T-helper 1 cell treated with Interleukin-12 subunit alpha and Interleukin-12 subunit beta and Interleukin-4 antibody, amounts not matched to agents 30 μg/mL and 1 μg/mL, for 36 hours (primary cell): ENCODE results near the gene C5AR1.
"Not testable (repeated sequence)": the region's sequence is repeated elsewhere in the genome, so short reads cannot be mapped to it uniquely, and the experiment has no call there.

Experiments
- H3K27ac Mint-ChIP-seq: one replicate; pipeline ENCODE4 v1.8.0; 2021; ENCODE audit warnings: mild to moderate bottlenecking, mixed read lengths
- H3K27me3 Mint-ChIP-seq: one replicate; pipeline ENCODE4 v1.8.0; 2021; ENCODE audit warnings: low read depth, mixed read lengths
- H3K36me3 Mint-ChIP-seq: one replicate; pipeline ENCODE4 v1.8.0; 2021; ENCODE audit warnings: low read depth, mixed read lengths
- H3K4me1 Mint-ChIP-seq: one replicate; pipeline ENCODE4 v1.8.0; 2021; ENCODE audit warnings: low read depth, mixed read lengths
- H3K4me3 Mint-ChIP-seq: one replicate; pipeline ENCODE4 v1.8.0; 2021; ENCODE audit warnings: mild to moderate bottlenecking, moderate library complexity, mixed read lengths
- H3K9me3 Mint-ChIP-seq: one replicate; pipeline ENCODE4 v1.8.0; 2021; ENCODE audit warnings: mixed read lengths

C5AR1 gene

GRCh38 chr19:47357788-47358680, 48.4 kb downstream of the C5AR1 start:
- Mint-ChIP-seq H3K4me3 (no peak overlapping the region), H3K36me3 (peaks cover 36% of the 10 kb centered on the region), H3K27me3 (no peaks in the 10 kb centered on the region)

GRCh38 chr19:47358936-47359335, 49.3 kb downstream of the C5AR1 start:
- no peak overlapping the region for H3K4me3 Mint-ChIP-seq
- H3K27ac Mint-ChIP-seq, result no peak overlapping the region
- H3K36me3 Mint-ChIP-seq, result peaks cover 36% of the 10 kb centered on the region
- H3K9me3 Mint-ChIP-seq, result no peaks in the 10 kb centered on the region
- no peaks in the 10 kb centered on the region for H3K4me1 Mint-ChIP-seq
- no peaks in the 10 kb centered on the region for H3K27me3 Mint-ChIP-seq

More at GRCh38 chr19:47357788-47358680, 48.4 kb downstream of the C5AR1 start:
- no peaks in the 10 kb centered on the region for H3K4me1 Mint-ChIP-seq
- H3K27ac Mint-ChIP-seq, result no peak overlapping the region
- no peaks in the 10 kb centered on the region for H3K9me3 Mint-ChIP-seq

- no peaks in the 10 kb centered on the region for H3K9me3 Mint-ChIP-seq
- H3K36me3 Mint-ChIP-seq, result peaks cover 29% of the 10 kb centered on the region
- no peaks in the 10 kb centered on the region for H3K27me3 Mint-ChIP-seq
- no peak overlapping the region for H3K27ac Mint-ChIP-seq
- H3K4me1 Mint-ChIP-seq, result no peaks in the 10 kb centered on the region
- H3K4me3 Mint-ChIP-seq, result no peak overlapping the region
Measured at GRCh38 chr19:47362321-47362720, 52.7 kb downstream of the C5AR1 start.

GRCh38 chr19:47363758-47364531, 54.3 kb downstream of the C5AR1 start:
- H3K27ac Mint-ChIP-seq, result no peak overlapping the region
- H3K4me1 Mint-ChIP-seq, result no peaks in the 10 kb centered on the region
- H3K36me3 Mint-ChIP-seq, result peaks cover 17% of the 10 kb centered on the region
- H3K27me3 Mint-ChIP-seq, result no peaks in the 10 kb centered on the region
- no peak overlapping the region for H3K4me3 Mint-ChIP-seq
- H3K9me3 Mint-ChIP-seq, result no peaks in the 10 kb centered on the region

GRCh38 chr19:47365455-47365854, 55.8 kb downstream of the C5AR1 start:
- peaks cover 16% of the 10 kb centered on the region for H3K36me3 Mint-ChIP-seq
- not testable (repeated sequence) for H3K9me3 Mint-ChIP-seq, H3K27ac Mint-ChIP-seq, H3K4me3 Mint-ChIP-seq, H3K27me3 Mint-ChIP-seq, H3K4me1 Mint-ChIP-seq

GRCh38 chr19:47370045-47370611, 60.5 kb downstream of the C5AR1 start:
- no peak overlapping the region for H3K27ac Mint-ChIP-seq
- no peaks in the 10 kb centered on the region for H3K4me1 Mint-ChIP-seq
- no peaks in the 10 kb centered on the region for H3K9me3 Mint-ChIP-seq
- H3K27me3 Mint-ChIP-seq, result no peaks in the 10 kb centered on the region
- H3K4me3 Mint-ChIP-seq, result no peak overlapping the region
- peaks cover 14% of the 10 kb centered on the region for H3K36me3 Mint-ChIP-seq

- no peak overlapping the region for H3K27ac Mint-ChIP-seq
- H3K4me3 Mint-ChIP-seq, result no peak overlapping the region
- no peaks in the 10 kb centered on the region for H3K27me3 Mint-ChIP-seq
- no peaks in the 10 kb centered on the region for H3K9me3 Mint-ChIP-seq
- H3K4me1 Mint-ChIP-seq, result no peaks in the 10 kb centered on the region
- peaks cover 13% of the 10 kb centered on the region for H3K36me3 Mint-ChIP-seq
Measured at GRCh38 chr19:47371261-47371660, 61.6 kb downstream of the C5AR1 start.
